HepG2 (cell line): Measurements from ENCODE around the gene CRISPLD2. TPM values are rescaled to one million over a fixed set of nuclear protein-coding genes. Genes with fewer than 3 reads are reported as not detected.
A peak's percentile ranks its signal among the peaks of the same experiment; 100 is the strongest.

Experiments
- ETV5 ChIP-seq: IDR thresholded peaks from 2 replicates; pipeline ENCODE4 v1.6.1; 2018; ENCODE audit warnings: missing biosample characterization, missing genetic modification reagents, inconsistent platforms, borderline replicate concordance
- MAFK ChIP-seq, 2 experiments: IDR thresholded peaks in 1 of 2; conservative IDR thresholded peaks in 1 of 2; 2 replicates each; pipeline ENCODE4 v1.6.1; 2011; ENCODE audit warnings: improper control_type of control experiment in 2 of 2, low read length in 2 of 2
- RBM22 ChIP-seq: fragments of 200-400 bp; formaldehyde crosslinking; optimal IDR thresholded peaks from 2 replicates; pipeline ENCODE3; 2017; ENCODE audit warnings: mild to moderate bottlenecking, low read length, moderate library complexity
- SNRNP70 ChIP-seq: fragments of 200-400 bp; formaldehyde crosslinking; IDR thresholded peaks from 2 replicates; pipeline ENCODE4 v1.6.1; 2017; ENCODE audit warnings: mild to moderate bottlenecking, low read depth, low read length, moderate library complexity
- ZNF101 ChIP-seq: sonication (generic); formaldehyde crosslinking; IDR thresholded peaks from 2 replicates; pipeline ENCODE4 v1.4.0; 2020; ENCODE audit warnings: mild to moderate bottlenecking, low read depth, missing genetic modification reagents, borderline replicate concordance
- ZNF160 ChIP-seq: sonication (generic); formaldehyde crosslinking; IDR thresholded peaks from 2 replicates; pipeline ENCODE4 v1.8.0; 2022; ENCODE audit warnings: mild to moderate bottlenecking, inconsistent platforms, missing genetic modification reagents
- polyA plus RNA-seq, 8 experiments: library from polyadenylated mRNA; depleted of rRNA in 3 of 8; stranded (reverse) in 7 of 8; unstranded in 1 of 8; fragments of >200 nt; fragmentation: Illumina TruSeq in 4 of 8; extraction: Trizol in 4 of 8; gene quantifications; 2 replicates each; pipeline versions ENCODE4 v1.2.1 to v1.2.3, GENCODE V29; 2011 to 2016; ENCODE audit warnings: low read depth in 4 of 8, missing spikeins in 1 of 8, mixed read lengths in 1 of 8; ENCODE audit not compliant: insufficient read depth in 1 of 8
- total RNA-seq, 5 experiments: library from RNA; depleted of rRNA; stranded (reverse); fragments of >200 nt; fragmentation: Illumina TruSeq; extraction: Trizol; gene quantifications; 2 replicates each; pipeline ENCODE4 v1.2.3, GENCODE V29; 2016; ENCODE audit warnings: low read depth in 1 of 5
- TF ChIP-seq, protein P1 (sequence below): IDR thresholded peaks from 2 replicates; pipeline ENCODE4 v1.6.1; 2016; ENCODE audit warnings: mild to moderate bottlenecking, missing biosample characterization, missing genetic modification reagents
- TF ChIP-seq, protein P2 (sequence below): sonication (generic); formaldehyde crosslinking; IDR thresholded peaks from 2 replicates; pipeline ENCODE4 v1.5.0; 2020; ENCODE audit warnings: missing genetic modification reagents
- TF ChIP-seq, protein P3 (sequence below): sonication (generic); formaldehyde crosslinking; IDR thresholded peaks from 2 replicates; pipeline ENCODE4 v1.4.0; 2020; ENCODE audit warnings: mild to moderate bottlenecking, missing genetic modification reagents
- TF ChIP-seq, protein P4 (sequence below), 2 experiments: fragments of 450-650 bp in 1 of 2; sonication (generic) in 1 of 2; formaldehyde crosslinking in 1 of 2; IDR thresholded peaks; 2 replicates each; pipeline versions ENCODE4 v1.6.1 to v1.8.0; 2016 to 2022; ENCODE audit warnings: antibody characterized with exemption in 1 of 2, mild to moderate bottlenecking in 1 of 2, missing genetic modification reagents in 1 of 2
- TF ChIP-seq, protein P5 (sequence below): IDR thresholded peaks from 2 replicates; pipeline ENCODE4 v1.6.1; 2012; ENCODE audit warnings: inconsistent platforms

The CRISPLD2 gene
- total and polyA plus RNA-seq, 2 of the 13 experiments (the other 11 are each of a cell fraction or from before 2014, with no cell fraction given) = 0.04 to 0.31 TPM

DNA sequence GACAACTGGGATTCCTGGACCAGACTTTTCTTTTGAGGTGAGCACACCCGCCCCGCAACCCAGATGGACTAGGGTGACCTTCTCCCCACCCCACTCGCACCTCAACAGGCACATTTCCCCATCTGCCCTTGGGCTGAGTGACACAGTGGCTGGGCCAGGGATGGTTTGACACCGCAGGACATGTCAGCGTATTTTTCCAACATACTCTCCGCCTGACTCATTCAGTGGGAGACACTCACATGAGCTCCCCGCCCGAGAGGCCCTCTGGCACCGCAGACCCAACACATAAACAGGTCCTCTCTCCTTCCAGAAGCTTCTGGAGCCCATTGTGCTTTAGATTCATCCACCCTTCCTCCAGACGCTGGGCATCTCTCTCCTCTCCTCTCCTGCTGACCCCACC is 122.1 kb downstream of the CRISPLD2 start (continued):
- TF ChIP-seq SNRNP70 = no peak
- TF ChIP-seq, protein P1, sequence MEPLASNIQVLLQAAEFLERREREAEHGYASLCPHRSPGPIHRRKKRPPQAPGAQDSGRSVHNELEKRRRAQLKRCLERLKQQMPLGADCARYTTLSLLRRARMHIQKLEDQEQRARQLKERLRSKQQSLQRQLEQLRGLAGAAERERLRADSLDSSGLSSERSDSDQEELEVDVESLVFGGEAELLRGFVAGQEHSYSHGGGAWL (CRISPR knock-in tag) = no peak
- TF ChIP-seq ZNF160 = no peak
- TF ChIP-seq RBM22 = no peak
- TF ChIP-seq ETV5 (CRISPR knock-in tag) = no peak
- TF ChIP-seq, protein P2, sequence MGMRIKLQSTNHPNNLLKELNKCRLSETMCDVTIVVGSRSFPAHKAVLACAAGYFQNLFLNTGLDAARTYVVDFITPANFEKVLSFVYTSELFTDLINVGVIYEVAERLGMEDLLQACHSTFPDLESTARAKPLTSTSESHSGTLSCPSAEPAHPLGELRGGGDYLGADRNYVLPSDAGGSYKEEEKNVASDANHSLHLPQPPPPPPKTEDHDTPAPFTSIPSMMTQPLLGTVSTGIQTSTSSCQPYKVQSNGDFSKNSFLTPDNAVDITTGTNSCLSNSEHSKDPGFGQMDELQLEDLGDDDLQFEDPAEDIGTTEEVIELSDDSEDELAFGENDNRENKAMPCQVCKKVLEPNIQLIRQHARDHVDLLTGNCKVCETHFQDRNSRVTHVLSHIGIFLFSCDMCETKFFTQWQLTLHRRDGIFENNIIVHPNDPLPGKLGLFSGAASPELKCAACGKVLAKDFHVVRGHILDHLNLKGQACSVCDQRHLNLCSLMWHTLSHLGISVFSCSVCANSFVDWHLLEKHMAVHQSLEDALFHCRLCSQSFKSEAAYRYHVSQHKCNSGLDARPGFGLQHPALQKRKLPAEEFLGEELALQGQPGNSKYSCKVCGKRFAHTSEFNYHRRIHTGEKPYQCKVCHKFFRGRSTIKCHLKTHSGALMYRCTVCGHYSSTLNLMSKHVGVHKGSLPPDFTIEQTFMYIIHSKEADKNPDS (CRISPR knock-in tag) = no peak
- TF ChIP-seq, protein P3, sequence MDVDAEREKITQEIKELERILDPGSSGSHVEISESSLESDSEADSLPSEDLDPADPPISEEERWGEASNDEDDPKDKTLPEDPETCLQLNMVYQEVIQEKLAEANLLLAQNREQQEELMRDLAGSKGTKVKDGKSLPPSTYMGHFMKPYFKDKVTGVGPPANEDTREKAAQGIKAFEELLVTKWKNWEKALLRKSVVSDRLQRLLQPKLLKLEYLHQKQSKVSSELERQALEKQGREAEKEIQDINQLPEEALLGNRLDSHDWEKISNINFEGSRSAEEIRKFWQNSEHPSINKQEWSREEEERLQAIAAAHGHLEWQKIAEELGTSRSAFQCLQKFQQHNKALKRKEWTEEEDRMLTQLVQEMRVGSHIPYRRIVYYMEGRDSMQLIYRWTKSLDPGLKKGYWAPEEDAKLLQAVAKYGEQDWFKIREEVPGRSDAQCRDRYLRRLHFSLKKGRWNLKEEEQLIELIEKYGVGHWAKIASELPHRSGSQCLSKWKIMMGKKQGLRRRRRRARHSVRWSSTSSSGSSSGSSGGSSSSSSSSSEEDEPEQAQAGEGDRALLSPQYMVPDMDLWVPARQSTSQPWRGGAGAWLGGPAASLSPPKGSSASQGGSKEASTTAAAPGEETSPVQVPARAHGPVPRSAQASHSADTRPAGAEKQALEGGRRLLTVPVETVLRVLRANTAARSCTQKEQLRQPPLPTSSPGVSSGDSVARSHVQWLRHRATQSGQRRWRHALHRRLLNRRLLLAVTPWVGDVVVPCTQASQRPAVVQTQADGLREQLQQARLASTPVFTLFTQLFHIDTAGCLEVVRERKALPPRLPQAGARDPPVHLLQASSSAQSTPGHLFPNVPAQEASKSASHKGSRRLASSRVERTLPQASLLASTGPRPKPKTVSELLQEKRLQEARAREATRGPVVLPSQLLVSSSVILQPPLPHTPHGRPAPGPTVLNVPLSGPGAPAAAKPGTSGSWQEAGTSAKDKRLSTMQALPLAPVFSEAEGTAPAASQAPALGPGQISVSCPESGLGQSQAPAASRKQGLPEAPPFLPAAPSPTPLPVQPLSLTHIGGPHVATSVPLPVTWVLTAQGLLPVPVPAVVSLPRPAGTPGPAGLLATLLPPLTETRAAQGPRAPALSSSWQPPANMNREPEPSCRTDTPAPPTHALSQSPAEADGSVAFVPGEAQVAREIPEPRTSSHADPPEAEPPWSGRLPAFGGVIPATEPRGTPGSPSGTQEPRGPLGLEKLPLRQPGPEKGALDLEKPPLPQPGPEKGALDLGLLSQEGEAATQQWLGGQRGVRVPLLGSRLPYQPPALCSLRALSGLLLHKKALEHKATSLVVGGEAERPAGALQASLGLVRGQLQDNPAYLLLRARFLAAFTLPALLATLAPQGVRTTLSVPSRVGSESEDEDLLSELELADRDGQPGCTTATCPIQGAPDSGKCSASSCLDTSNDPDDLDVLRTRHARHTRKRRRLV (CRISPR knock-in tag) = no peak
- TF ChIP-seq, protein P4, sequence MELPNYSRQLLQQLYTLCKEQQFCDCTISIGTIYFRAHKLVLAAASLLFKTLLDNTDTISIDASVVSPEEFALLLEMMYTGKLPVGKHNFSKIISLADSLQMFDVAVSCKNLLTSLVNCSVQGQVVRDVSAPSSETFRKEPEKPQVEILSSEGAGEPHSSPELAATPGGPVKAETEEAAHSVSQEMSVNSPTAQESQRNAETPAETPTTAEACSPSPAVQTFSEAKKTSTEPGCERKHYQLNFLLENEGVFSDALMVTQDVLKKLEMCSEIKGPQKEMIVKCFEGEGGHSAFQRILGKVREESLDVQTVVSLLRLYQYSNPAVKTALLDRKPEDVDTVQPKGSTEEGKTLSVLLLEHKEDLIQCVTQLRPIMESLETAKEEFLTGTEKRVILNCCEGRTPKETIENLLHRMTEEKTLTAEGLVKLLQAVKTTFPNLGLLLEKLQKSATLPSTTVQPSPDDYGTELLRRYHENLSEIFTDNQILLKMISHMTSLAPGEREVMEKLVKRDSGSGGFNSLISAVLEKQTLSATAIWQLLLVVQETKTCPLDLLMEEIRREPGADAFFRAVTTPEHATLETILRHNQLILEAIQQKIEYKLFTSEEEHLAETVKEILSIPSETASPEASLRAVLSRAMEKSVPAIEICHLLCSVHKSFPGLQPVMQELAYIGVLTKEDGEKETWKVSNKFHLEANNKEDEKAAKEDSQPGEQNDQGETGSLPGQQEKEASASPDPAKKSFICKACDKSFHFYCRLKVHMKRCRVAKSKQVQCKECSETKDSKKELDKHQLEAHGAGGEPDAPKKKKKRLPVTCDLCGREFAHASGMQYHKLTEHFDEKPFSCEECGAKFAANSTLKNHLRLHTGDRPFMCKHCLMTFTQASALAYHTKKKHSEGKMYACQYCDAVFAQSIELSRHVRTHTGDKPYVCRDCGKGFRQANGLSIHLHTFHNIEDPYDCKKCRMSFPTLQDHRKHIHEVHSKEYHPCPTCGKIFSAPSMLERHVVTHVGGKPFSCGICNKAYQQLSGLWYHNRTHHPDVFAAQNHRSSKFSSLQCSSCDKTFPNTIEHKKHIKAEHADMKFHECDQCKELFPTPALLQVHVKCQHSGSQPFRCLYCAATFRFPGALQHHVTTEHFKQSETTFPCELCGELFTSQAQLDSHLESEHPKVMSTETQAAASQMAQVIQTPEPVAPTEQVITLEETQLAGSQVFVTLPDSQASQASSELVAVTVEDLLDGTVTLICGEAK (IDR thresholded peaks at IDR 0.05) = no peak
- TF ChIP-seq, protein P4 (CRISPR knock-in tag; IDR thresholded peaks at IDR 0.05) = no peak
- no peak for TF ChIP-seq ZNF101 (CRISPR knock-in tag)
- 0 out of 4 replicates have a peak, but pooled peaks of 1 of the 2 experiments have one; percentile 15 for TF ChIP-seq MAFK (conservative IDR thresholded peaks at IDR 0.05 in 1 of 2, IDR thresholded peaks at IDR 0.05 in 1 of 2; ENCODE audit: low read length in 2 of 2)
- TF ChIP-seq, protein P5, sequence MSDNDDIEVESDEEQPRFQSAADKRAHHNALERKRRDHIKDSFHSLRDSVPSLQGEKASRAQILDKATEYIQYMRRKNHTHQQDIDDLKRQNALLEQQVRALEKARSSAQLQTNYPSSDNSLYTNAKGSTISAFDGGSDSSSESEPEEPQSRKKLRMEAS = no peak
